GM12872 (cell line): ENCODE measurements around the gene ATP4B.

ENCODE experiments used
- TF ChIP-seq, protein P1 (sequence below): IDR thresholded peaks from 3 replicates; pipeline ENCODE4 v1.5.1; 2011; ENCODE audit warnings: low read depth, mild to moderate bottlenecking, low read length, moderate library complexity; ENCODE audit not compliant: insufficient read depth

The ATP4B gene

GRCh38 chr13:113644800-113645199 is 13.2 kb downstream of the ATP4B start:
- TF ChIP-seq, protein P1, sequence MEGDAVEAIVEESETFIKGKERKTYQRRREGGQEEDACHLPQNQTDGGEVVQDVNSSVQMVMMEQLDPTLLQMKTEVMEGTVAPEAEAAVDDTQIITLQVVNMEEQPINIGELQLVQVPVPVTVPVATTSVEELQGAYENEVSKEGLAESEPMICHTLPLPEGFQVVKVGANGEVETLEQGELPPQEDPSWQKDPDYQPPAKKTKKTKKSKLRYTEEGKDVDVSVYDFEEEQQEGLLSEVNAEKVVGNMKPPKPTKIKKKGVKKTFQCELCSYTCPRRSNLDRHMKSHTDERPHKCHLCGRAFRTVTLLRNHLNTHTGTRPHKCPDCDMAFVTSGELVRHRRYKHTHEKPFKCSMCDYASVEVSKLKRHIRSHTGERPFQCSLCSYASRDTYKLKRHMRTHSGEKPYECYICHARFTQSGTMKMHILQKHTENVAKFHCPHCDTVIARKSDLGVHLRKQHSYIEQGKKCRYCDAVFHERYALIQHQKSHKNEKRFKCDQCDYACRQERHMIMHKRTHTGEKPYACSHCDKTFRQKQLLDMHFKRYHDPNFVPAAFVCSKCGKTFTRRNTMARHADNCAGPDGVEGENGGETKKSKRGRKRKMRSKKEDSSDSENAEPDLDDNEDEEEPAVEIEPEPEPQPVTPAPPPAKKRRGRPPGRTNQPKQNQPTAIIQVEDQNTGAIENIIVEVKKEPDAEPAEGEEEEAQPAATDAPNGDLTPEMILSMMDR, result no peak

GRCh38 chr13:113643593-113643992 is 14.4 kb downstream of the ATP4B start:
- TF ChIP-seq, protein P1, result no peak

DNA sequence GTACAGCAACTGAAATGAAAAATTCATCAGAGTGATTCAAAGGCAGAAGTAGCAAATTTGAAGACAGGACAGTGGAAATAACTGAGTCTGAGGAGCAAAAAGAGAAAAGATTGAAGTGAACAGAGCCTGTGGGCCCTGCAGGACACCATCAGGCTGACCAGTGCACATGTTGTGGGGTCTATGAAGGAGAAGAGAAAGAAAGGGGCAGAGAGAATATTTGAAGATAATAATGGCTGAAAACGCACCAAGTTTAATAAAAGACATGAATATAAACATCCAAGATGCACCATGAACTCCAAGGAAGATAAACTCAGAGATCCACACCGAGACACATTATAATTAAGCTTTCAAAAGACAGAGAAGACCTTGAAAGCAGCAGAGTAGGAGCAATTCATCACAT is 15.4 kb downstream of the ATP4B start:
- TF ChIP-seq, protein P1, result no peak

GRCh38 chr13:113641426-113641825 is 16.6 kb downstream of the ATP4B start:
- TF ChIP-seq, protein P1, result no peak

DNA sequence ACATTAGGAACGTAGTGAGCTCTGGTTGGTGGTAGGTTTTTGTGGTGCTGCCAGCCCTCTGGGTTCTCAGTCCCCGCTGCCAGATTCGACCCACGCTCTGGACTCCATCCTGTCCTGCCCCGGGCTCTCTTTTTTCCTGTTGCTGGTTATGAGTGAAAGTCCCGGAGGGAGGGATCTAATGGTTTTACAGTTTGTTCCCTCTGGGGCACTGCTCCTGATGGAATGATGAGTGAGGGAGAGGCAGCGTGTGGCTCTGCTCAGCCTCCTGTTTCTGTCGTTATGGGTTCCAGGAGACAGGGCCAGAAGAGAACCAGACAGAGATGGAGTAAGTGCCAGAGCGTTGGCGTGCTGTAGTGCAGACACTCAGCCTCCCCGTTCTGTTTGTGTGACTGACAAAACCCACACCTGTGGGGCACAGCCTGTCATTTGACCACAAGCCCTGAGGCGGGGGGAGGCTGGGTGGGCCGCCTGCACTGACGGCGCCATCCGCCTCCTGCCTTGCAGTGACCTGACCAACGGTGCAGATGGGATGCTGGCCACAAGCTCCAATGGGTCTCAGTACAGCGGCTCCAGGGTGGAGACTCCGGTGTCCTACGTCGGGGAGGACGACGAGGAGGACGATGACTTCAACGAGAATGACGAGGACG is 18.3 kb downstream of the ATP4B start:
- TF ChIP-seq, protein P1, result no peak

DNA sequence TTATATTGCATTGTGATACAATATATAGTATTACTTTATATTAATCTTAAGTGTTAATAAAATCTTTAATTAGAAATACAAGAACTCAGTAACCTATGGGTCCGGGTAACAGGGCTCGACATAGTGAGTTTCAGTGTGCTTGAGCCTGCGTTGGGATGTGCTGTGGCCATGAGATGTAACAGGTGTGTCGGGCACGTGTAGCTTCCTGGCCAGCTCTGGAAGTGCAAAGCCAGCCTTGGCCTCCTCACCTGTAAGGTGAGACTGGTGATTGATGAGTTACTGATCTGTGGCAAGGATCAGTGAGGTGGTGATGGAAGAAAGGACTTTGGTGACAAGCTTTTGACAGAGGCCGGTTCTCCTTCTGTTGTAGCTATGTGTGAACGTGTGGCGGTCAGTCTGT is 19.2 kb downstream of the ATP4B start:
- TF ChIP-seq, protein P1, result no peak

DNA sequence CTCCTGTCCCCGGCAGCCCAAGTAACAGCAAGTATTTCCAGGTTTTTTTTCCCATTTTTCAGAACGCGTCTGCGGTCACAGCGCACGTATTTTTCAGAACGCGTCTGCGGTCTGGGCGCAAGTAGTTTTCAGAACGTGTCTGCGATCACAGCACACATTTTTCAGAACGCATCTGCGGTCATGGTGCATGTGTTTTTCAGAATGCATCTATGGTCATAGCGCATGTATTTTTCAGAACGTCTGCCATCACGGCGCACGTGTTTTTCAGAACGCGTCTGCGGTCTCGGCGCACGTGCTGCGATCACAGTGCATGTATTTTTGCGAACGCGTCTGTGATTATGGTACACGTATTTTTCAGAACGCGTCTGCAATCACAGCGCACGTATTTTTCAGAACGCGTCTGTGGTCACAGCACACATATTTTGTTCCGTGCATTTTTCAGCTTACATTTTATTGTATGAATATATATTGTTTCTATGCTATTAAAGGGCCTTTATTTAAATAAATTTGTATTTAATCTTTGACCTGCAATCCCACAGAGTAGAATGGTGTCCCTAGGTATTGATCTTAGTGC is 19.7 kb downstream of the ATP4B start:
- TF ChIP-seq, protein P1, result no peak
